ENCODE results near the gene ARHGEF11. TPM values are rescaled to one million over a fixed set of nuclear protein-coding genes. Genes with fewer than 3 reads are reported as not detected.

ARHGEF11 gene
- total and polyA plus RNA-seq, 9 of the 15 experiments (the other 6 are each of a cell fraction or from before 2014, with no cell fraction given), result 0.14 to 15.5 (median 9.0) TPM

DNA sequence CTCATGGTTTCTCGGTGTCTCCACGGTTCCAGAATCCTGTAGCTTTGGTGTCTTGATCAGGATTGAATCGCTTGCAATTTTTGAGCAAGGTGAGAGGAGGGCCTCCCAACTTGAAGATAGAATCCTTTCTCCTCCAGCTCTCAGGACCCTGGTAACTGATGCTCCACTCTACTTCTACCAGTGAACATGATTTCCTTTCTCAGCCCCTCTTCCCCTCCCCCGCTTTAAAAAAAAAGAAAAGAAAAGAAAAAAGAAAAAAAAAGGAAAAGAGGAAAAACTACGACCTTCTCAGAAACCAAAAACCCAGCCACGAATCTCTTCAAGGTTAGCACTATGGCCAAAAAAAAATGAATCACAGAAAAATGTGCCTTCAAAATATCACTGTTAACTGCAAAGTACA lies 1.2 kb downstream of the ARHGEF11 start:
- H3K36me3 ChIP-seq (ENCODE audit: control insufficient read depth, insufficient read depth, low read length), result no peaks in the 10 kb centered on the region; the same call in 2 of the 3 replicates
- ATAC-seq, result no peak
- no peaks in the 10 kb centered on the region for H3K9me3 ChIP-seq (replicated peaks; ENCODE audit: control insufficient read depth, insufficient read depth, low read depth, low read length)
- peaks cover 24 to 37% of the 10 kb centered on the region in 2 experiments for H3K4me1 ChIP-seq (replicated peaks in 1 of 2; ENCODE audit: control insufficient read depth in 2 of 2, insufficient read depth in 2 of 2, low read length in 2 of 2)
- H3K79me2 ChIP-seq (ENCODE audit: control insufficient read depth, insufficient read depth, low read length), result peaks cover 49% of the 10 kb centered on the region
- peak overlapping the region; percentile 4; the same call in 1 of the 2 replicates for H3K4me3 ChIP-seq
- peak overlapping the region; percentile 39 for H3K4me2 ChIP-seq (ENCODE audit: insufficient read depth, low read length)
- no peak overlapping the region for H2AFZ ChIP-seq (ENCODE audit: low read depth, low read length)
- DNase-seq (ENCODE audit: extremely low read depth in 1 of 4, low spot score in 3 of 4), result no peak
- no peak overlapping the region for H3K27ac ChIP-seq (ENCODE audit: extremely low read depth, low read depth, low read length)
- TSS peak; percentile 52 for BruUV-seq (replicated peaks)
- ChIA-PET CTCF (ENCODE audit: low intra/inter-chr PET ratio) (no interaction called here), POLR2A (interaction anchor here (0.8 to 1.6 kb wide), 8 partner anchors 10 to 236 kb away, joined by 3 to 6 read pairs (median 4); no protein-coding TSS in a partner anchor)
- TF ChIP-seq HDAC1 (IDR thresholded peaks at IDR 0.05) (peak in 1 of 2 experiments; percentile 14; a peak in 1 of 4 replicates), CBFA2T3 (IDR thresholded peaks at IDR 0.05) (peak; percentile 45), ASH1L (IDR thresholded peaks at IDR 0.05; ENCODE audit: borderline replicate concordance, low read depth, partially characterized antibody) (peak; percentile 10), CBFA2T2 (conservative IDR thresholded peaks at IDR 0.05) (no peak), SAFB (IDR thresholded peaks at IDR 0.05; ENCODE audit: borderline replicate concordance, low read depth, low read length) (no peak), YBX1 (IDR thresholded peaks at IDR 0.05) (0 out of 2 replicates have a peak, but pooled peaks have one; percentile 17), CCNT2 (IDR thresholded peaks at IDR 0.05; ENCODE audit: borderline replicate concordance, extremely low read depth, insufficient read length, low read depth, low read length) (no peak), RBM22 (IDR thresholded peaks at IDR 0.05; ENCODE audit: low read depth, low read length, poor library complexity, severe bottlenecking) (no peak), KDM1A (IDR thresholded peaks at IDR 0.05) (peak in 1 of 2 experiments; percentile 40; a peak in 1 of 4 replicates), ZC3H11A (IDR thresholded peaks at IDR 0.05; ENCODE audit: low read depth, low read length) (no peak), RNF2 (IDR thresholded peaks at IDR 0.05) (no peak), NCOA6 (IDR thresholded peaks at IDR 0.05) (no peak), ZNF143 (CRISPR knock-in tag; IDR thresholded peaks at IDR 0.05) (no peak), ZNF224 (CRISPR knock-in tag; IDR thresholded peaks at IDR 0.05) (no peak)
- TF ChIP-seq, protein P1, sequence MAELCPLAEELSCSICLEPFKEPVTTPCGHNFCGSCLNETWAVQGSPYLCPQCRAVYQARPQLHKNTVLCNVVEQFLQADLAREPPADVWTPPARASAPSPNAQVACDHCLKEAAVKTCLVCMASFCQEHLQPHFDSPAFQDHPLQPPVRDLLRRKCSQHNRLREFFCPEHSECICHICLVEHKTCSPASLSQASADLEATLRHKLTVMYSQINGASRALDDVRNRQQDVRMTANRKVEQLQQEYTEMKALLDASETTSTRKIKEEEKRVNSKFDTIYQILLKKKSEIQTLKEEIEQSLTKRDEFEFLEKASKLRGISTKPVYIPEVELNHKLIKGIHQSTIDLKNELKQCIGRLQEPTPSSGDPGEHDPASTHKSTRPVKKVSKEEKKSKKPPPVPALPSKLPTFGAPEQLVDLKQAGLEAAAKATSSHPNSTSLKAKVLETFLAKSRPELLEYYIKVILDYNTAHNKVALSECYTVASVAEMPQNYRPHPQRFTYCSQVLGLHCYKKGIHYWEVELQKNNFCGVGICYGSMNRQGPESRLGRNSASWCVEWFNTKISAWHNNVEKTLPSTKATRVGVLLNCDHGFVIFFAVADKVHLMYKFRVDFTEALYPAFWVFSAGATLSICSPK (IDR thresholded peaks at IDR 0.05; ENCODE audit: borderline replicate concordance), result no peak
- 33% methylated on average over 4 of the region's 6 CpGs for WGBS (ENCODE audit: insufficient coverage, low coverage, missing lambda C conversion rate)
- in situ Hi-C loops (cut with MboI), result no loop called here
- intact Hi-C loops (cut with micrococcal nuclease), result loop anchor here (2.0 kb wide), 1 partner anchor 48 kb away; no protein-coding TSS in a partner anchor
- H3K27me3 ChIP-seq (ENCODE audit: control insufficient read depth in 2 of 2, insufficient read depth in 2 of 2, low read length in 2 of 2), result no peaks in the 10 kb centered on the region
- FAIRE-seq, result no peak
- H3K9ac ChIP-seq (ENCODE audit: insufficient read depth in 1 of 2, low read depth in 2 of 2, low read length in 2 of 2), result peak overlapping the region; percentile 54 to 68; a peak in 2 of 4 replicates
- H4K20me1 ChIP-seq (replicated peaks; ENCODE audit: control insufficient read depth, insufficient read depth, low read length), result 0 out of 2 replicates have a peak, but pooled peaks cover 4% of the 10 kb centered on the region
- no peaks in the 10 kb centered on the region for H3K9me1 ChIP-seq (ENCODE audit: control insufficient read depth, insufficient read depth, low read length)

All from K562 (cell line).